B cell (primary cell): ENCODE data around the gene SERPINA10.

Source experiments
- EZH2 ChIP-seq: IDR thresholded peaks from 2 replicates; pipeline ENCODE4 v1.6.1; 2012; ENCODE audit warnings: borderline replicate concordance, low read depth, mild to moderate bottlenecking, moderate library complexity, low read length; ENCODE audit not compliant: insufficient read depth, poor library complexity, severe bottlenecking
- TF ChIP-seq, protein P1 (sequence below): fragments of 200-600 bp; IDR thresholded peaks from one replicate; pipeline ENCODE4 v1.8.0; 2022; ENCODE audit warnings: antibody characterized with exemption, mild to moderate bottlenecking

DNA sequence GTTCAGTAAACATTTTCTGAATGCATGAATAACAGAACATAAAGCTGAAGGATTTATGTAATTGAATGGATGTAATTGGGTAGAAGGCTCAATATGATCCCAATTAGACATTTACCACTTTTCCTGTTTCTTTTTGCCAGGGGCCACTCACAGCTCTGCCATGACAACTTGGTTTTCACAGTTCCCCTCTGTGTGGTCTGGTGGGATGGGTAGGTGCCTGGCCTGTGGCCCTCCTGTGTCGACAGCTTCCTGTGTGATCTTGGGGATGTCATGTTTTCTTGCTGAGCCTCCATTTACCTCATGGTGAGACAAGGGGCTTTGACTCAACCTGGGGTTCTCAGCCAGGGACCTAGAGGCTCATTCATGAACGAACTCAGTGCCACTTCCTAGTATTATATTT is 12.6 kb upstream of the SERPINA10 start:
- TF ChIP-seq, protein P1, sequence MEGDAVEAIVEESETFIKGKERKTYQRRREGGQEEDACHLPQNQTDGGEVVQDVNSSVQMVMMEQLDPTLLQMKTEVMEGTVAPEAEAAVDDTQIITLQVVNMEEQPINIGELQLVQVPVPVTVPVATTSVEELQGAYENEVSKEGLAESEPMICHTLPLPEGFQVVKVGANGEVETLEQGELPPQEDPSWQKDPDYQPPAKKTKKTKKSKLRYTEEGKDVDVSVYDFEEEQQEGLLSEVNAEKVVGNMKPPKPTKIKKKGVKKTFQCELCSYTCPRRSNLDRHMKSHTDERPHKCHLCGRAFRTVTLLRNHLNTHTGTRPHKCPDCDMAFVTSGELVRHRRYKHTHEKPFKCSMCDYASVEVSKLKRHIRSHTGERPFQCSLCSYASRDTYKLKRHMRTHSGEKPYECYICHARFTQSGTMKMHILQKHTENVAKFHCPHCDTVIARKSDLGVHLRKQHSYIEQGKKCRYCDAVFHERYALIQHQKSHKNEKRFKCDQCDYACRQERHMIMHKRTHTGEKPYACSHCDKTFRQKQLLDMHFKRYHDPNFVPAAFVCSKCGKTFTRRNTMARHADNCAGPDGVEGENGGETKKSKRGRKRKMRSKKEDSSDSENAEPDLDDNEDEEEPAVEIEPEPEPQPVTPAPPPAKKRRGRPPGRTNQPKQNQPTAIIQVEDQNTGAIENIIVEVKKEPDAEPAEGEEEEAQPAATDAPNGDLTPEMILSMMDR = no peak
- no peak for TF ChIP-seq EZH2
